SU-DHL-6 (cell line): ENCODE results near the gene SRGAP1.
"Not testable (repeated sequence)": the region's sequence is repeated elsewhere in the genome, so short reads cannot be mapped to it uniquely, and the experiment has no call there.

Source experiments
- H2AFZ ChIP-seq: fragments of 200-600 bp; sonication (generic); 2 replicates; pipeline ENCODE4 v1.6.1; 2014; ENCODE audit warnings: low read depth, mild to moderate bottlenecking, moderate library complexity, mixed read lengths, antibody characterized with exemption, low read length; ENCODE audit not compliant: severe bottlenecking
- H3F3A ChIP-seq: fragments of 200-600 bp; shearing (Covaris generic); 2 replicates; pipeline ENCODE4 v1.6.0; 2016; ENCODE audit warnings: antibody characterized with exemption, mild to moderate bottlenecking; ENCODE audit not compliant: insufficient read depth
- H3K27ac ChIP-seq: fragments of 200-600 bp; sonication (generic); 2 replicates; pipeline ENCODE4 v1.5.1; 2016; ENCODE audit warnings: low read depth, mild to moderate bottlenecking, low read length, moderate library complexity, mixed read lengths
- H3K27me3 ChIP-seq: fragments of 200-600 bp; sonication (generic), shearing (Covaris generic); 2 replicates; pipeline ENCODE4 v1.6.0; 2014; ENCODE audit warnings: mild to moderate bottlenecking, low read length
- H3K36me3 ChIP-seq: fragments of 200-600 bp; sonication (generic); 2 replicates; pipeline ENCODE4 v1.6.1; 2014; ENCODE audit warnings: mild to moderate bottlenecking, low read length, mixed read lengths
- H3K4me2 ChIP-seq: fragments of 300-600, 200-600 bp; shearing (Covaris generic), sonication (generic); 2 replicates; pipeline ENCODE4 v1.6.0; 2014; ENCODE audit warnings: low read length, low read depth, mild to moderate bottlenecking; ENCODE audit not compliant: poor library complexity, severe bottlenecking
- H3K4me3 ChIP-seq: fragments of 200-600 bp; sonication (generic); 2 replicates; pipeline ENCODE4 v1.5.1; 2014; ENCODE audit warnings: antibody characterized with exemption, low read length, mild to moderate bottlenecking, mixed read lengths; ENCODE audit not compliant: insufficient read depth, poor library complexity, severe bottlenecking
- H3K79me2 ChIP-seq: fragments of 200-600 bp; sonication (generic); 2 replicates; pipeline ENCODE4 v1.6.1; 2014; ENCODE audit warnings: mild to moderate bottlenecking, low read length, moderate library complexity; ENCODE audit not compliant: insufficient read depth
- H3K9ac ChIP-seq: fragments of 200-600 bp; sonication (generic); 2 replicates; pipeline ENCODE4 v1.7.0; 2014; ENCODE audit warnings: mild to moderate bottlenecking, low read length
- H3K9me2 ChIP-seq: fragments of 200-600 bp; sonication (generic); replicated peaks from 2 replicates; pipeline ENCODE4 v1.6.1; 2014; ENCODE audit warnings: low read length; ENCODE audit not compliant: insufficient read depth
- H3K9me3 ChIP-seq: fragments of 200-600 bp; sonication (generic); 2 replicates; pipeline ENCODE4 v1.6.1; 2014; ENCODE audit warnings: low read length, mixed read lengths; ENCODE audit not compliant: insufficient read depth
- H4K20me1 ChIP-seq: fragments of 200-600 bp; sonication (generic); 2 replicates; pipeline ENCODE4 v1.6.1; 2014; ENCODE audit warnings: low read depth, mild to moderate bottlenecking, antibody characterized with exemption, low read length, moderate library complexity, mixed read lengths
- EZH2phosphoT487 ChIP-seq: fragments of 200-600 bp; sonication (generic), shearing (Covaris generic); conservative IDR thresholded peaks from 2 replicates; pipeline ENCODE4 v1.6.1; 2018; ENCODE audit warnings: mild to moderate bottlenecking, antibody characterized with exemption, low read length, moderate library complexity, mixed read lengths
- TF ChIP-seq, protein P1 (sequence below): fragments of 200-600 bp; sonication (generic); IDR thresholded peaks from one replicate; pipeline ENCODE4 v1.5.1; 2017; ENCODE audit warnings: antibody characterized with exemption, mild to moderate bottlenecking, low read length, moderate library complexity; ENCODE audit not compliant: insufficient read depth, poor library complexity, severe bottlenecking

SRGAP1 gene

DNA sequence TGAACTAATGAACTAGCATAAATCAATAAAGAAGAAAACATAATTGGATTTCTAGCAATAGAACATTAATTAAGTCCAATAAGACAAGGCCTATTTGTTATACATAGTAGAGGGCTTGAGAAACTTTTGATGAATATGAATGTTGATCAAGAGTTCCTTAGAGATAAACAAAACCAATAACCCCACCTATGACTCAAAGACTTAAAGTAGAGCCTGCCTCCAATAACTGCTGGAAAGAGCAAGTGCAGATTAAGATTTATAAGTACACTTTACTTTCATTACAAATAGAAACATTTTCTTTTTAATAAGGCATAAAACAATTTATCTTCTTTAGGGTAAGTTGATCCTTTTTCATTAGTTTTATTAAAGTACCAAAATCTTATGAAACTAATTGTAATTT is 185.7 kb downstream of the SRGAP1 start:
- no peak overlapping the region for H3K4me3 ChIP-seq
- peaks cover 7% of the 10 kb centered on the region; the same call in 1 of the 2 replicates for H3K9me3 ChIP-seq
- no peaks in the 10 kb centered on the region for H3K36me3 ChIP-seq
- no peak overlapping the region for H3K9ac ChIP-seq
- H3K9me2 ChIP-seq: no peaks in the 10 kb centered on the region
- H4K20me1 ChIP-seq: no peaks in the 10 kb centered on the region
- no peak overlapping the region for H3K4me2 ChIP-seq
- no peak overlapping the region for H2AFZ ChIP-seq
- no peaks in the 10 kb centered on the region for H3K27me3 ChIP-seq
- TF ChIP-seq, protein P1, sequence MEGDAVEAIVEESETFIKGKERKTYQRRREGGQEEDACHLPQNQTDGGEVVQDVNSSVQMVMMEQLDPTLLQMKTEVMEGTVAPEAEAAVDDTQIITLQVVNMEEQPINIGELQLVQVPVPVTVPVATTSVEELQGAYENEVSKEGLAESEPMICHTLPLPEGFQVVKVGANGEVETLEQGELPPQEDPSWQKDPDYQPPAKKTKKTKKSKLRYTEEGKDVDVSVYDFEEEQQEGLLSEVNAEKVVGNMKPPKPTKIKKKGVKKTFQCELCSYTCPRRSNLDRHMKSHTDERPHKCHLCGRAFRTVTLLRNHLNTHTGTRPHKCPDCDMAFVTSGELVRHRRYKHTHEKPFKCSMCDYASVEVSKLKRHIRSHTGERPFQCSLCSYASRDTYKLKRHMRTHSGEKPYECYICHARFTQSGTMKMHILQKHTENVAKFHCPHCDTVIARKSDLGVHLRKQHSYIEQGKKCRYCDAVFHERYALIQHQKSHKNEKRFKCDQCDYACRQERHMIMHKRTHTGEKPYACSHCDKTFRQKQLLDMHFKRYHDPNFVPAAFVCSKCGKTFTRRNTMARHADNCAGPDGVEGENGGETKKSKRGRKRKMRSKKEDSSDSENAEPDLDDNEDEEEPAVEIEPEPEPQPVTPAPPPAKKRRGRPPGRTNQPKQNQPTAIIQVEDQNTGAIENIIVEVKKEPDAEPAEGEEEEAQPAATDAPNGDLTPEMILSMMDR: no peak
- no peak for TF ChIP-seq EZH2phosphoT487
- no peaks in the 10 kb centered on the region for H3K79me2 ChIP-seq
- no peaks in the 10 kb centered on the region for H3F3A ChIP-seq
- H3K27ac ChIP-seq: no peak overlapping the region

DNA sequence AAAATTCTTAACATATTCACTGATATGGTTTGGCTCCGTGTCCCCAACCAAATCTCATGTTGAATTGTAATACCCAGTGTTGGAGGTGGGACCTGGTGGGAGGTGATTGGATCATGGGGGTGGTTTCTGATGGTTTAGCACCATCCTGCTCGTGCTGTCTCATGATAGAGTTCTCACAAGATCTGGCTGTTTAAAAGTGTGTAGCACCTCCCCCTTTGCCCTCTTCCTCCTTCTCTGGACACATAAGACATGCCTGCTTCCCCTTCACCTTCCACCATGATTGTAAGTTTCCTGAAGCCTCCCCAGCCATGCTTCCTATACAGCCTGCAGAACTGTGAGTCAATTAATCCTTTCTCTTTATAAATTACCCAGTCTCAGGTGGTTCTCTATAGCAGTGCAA is 189.6 kb downstream of the SRGAP1 start:
- not testable (repeated sequence) for H3K9me3 ChIP-seq, H3K79me2 ChIP-seq, H3K4me2 ChIP-seq, H3K9ac ChIP-seq, H3K36me3 ChIP-seq, H3K27me3 ChIP-seq, H3K4me3 ChIP-seq, H3K9me2 ChIP-seq, H4K20me1 ChIP-seq, H3K27ac ChIP-seq, H3F3A ChIP-seq, H2AFZ ChIP-seq

DNA sequence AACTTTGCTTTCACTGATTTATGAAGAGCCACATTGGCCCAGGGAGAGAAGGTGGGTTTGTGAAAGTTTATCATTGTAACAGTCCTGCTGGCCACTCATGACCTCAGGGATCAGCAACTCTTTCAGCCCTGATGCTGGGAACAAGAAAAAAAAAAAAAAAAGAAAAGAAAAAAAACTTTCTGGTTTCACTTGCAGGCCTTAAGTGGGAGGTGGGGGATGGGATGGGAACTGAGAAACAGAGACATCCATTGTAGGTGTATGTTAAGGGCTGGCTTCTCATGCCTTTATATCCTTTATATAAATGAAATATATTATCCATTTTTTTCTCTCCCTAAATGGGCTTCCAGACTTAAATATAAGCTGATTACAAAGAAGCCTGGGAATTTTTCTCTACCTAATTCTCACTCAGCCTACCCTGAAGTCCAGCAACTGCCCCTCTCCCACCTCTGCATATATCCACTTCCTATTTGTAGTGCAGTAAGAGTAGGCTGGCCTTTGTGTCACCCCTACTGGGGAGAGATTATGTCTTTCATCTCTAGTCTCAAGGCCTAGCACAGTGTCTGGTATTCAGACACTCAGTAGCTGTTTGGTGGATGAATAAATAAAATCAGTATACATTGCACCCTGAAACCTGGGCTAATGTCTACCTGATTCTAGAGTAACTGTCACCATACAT is 190.5 kb downstream of the SRGAP1 start:
- TF ChIP-seq, protein P1: no peak
- TF ChIP-seq EZH2phosphoT487: no peak
- Histone ChIP-seq H3K79me2 (no peaks in the 10 kb centered on the region), H3K27ac (no peak overlapping the region)

DNA sequence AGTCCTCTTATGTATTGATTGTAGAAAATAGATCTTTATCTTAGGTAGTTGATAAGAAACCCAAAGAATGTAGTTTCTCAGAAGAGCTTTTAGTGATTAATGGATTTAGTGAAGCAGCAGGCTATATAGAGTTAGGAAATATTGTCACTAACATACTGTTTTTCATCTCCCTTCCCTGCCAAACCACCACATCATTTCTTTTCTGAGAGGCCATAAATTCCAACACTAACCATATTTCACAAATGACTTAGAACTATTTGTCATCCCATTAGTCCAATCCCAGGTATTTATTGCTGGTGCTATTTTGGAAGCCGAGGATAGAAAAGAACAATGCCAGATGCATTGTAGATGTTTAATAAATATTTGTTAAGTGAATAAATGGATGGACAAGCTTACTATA is 191.9 kb downstream of the SRGAP1 start:
- H4K20me1 ChIP-seq: no peaks in the 10 kb centered on the region
- TF ChIP-seq, protein P1: no peak
- TF ChIP-seq EZH2phosphoT487: no peak

More for the DNA sequence above, 190.5 kb downstream of the SRGAP1 start:
- no peak overlapping the region for H2AFZ ChIP-seq
- no peaks in the 10 kb centered on the region for H4K20me1 ChIP-seq
- H3K4me2 ChIP-seq: no peak overlapping the region
- no peaks in the 10 kb centered on the region for H3K27me3 ChIP-seq
- no peak overlapping the region for H3K4me3 ChIP-seq
- H3F3A ChIP-seq: no peaks in the 10 kb centered on the region
- H3K36me3 ChIP-seq: no peaks in the 10 kb centered on the region
- H3K9me3 ChIP-seq: peaks cover 7% of the 10 kb centered on the region; the same call in 1 of the 2 replicates
- H3K9me2 ChIP-seq: no peaks in the 10 kb centered on the region
- no peak overlapping the region for H3K9ac ChIP-seq

More for the DNA sequence above, 191.9 kb downstream of the SRGAP1 start:
- H3K9me2 ChIP-seq: no peaks in the 10 kb centered on the region
- H3K79me2 ChIP-seq: no peaks in the 10 kb centered on the region
- H3K27ac ChIP-seq: no peak overlapping the region
- no peak overlapping the region for H3K4me2 ChIP-seq
- no peak overlapping the region for H3K4me3 ChIP-seq
- H3K9me3 ChIP-seq: peaks cover 7% of the 10 kb centered on the region; the same call in 1 of the 2 replicates
- H3F3A ChIP-seq: no peaks in the 10 kb centered on the region
- no peaks in the 10 kb centered on the region for H3K36me3 ChIP-seq
- H3K9ac ChIP-seq: no peak overlapping the region
- no peak overlapping the region for H2AFZ ChIP-seq
- no peaks in the 10 kb centered on the region for H3K27me3 ChIP-seq
